Cardiac fibroblast (primary cell): Measurements from ENCODE around the gene SAP30L.

ENCODE experiments used
- DNase-seq, 2 donors: peaks; one replicate each; pipeline versions ENCODE4 v3.0.0 to v3.0.0-alpha.2; 2010; ENCODE audit warnings: low read depth in 2 of 2
- H3K4me3 ChIP-seq, 2 donors: replicated peaks in 1 of 2; 1 replicate in 1 of 2; 2 replicates in 1 of 2; pipeline ENCODE4 v1.5.1; 2011; ENCODE audit warnings: low read depth in 2 of 2, low read length in 2 of 2, mild to moderate bottlenecking in 2 of 2, moderate library complexity in 1 of 2
- TF ChIP-seq, protein P1 (sequence below): IDR thresholded peaks from one replicate; pipeline ENCODE4 v1.5.1; 2011; ENCODE audit warnings: low read depth, mild to moderate bottlenecking, low read length, inconsistent platforms

SAP30L gene, protein sequence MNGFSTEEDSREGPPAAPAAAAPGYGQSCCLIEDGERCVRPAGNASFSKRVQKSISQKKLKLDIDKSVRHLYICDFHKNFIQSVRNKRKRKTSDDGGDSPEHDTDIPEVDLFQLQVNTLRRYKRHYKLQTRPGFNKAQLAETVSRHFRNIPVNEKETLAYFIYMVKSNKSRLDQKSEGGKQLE

DNA sequence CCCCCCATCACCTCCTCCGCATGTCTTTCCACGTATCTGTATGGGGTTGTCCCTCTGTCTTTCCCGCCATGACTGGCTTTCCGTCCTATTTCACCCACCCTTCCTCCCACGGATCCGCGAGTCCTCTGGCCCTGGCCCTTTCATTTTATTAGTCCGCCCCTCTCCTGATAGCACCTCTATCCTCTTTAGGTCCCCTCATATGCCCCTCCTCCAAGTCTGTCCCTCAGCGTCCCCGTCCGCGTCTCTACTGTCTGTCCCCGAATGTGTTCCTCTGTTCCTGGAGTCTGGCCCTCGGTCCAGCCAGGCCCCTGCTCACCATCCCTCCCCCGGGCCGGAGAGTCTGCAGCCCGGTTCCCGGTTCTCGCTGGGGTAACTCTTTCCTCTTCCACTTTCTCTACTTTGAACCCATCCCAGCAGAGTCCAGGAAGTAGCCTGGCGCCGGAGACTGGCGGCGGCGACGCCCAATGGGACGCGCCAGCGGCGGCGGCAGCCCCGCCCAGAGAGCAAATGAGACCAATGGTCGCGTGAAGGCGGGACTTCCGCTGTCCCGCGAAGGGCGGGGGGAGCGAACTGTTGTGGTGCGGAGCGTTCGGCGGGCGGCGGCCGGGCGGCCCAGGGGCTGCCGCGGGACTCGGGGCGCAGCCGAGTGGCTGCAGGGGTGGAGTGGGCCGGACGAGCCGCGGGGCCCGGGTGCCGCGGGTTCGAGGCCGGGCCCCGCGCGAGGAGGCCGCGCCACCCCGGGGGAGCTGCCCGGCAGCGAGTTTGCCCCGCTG lies at the start of gene SAP30L:
SAP30L (plus strand) TSS at position 576 of the 773 bp plus-strand sequence. CDS start 608 bp downstream, outside the sequence.
- DNase-seq = peak; percentile 92 to 96
- H3K4me3 ChIP-seq = peak within 1 kb of the TSS; percentile 74 to 94
- TF ChIP-seq, protein P1, sequence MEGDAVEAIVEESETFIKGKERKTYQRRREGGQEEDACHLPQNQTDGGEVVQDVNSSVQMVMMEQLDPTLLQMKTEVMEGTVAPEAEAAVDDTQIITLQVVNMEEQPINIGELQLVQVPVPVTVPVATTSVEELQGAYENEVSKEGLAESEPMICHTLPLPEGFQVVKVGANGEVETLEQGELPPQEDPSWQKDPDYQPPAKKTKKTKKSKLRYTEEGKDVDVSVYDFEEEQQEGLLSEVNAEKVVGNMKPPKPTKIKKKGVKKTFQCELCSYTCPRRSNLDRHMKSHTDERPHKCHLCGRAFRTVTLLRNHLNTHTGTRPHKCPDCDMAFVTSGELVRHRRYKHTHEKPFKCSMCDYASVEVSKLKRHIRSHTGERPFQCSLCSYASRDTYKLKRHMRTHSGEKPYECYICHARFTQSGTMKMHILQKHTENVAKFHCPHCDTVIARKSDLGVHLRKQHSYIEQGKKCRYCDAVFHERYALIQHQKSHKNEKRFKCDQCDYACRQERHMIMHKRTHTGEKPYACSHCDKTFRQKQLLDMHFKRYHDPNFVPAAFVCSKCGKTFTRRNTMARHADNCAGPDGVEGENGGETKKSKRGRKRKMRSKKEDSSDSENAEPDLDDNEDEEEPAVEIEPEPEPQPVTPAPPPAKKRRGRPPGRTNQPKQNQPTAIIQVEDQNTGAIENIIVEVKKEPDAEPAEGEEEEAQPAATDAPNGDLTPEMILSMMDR = no peak

DNA sequence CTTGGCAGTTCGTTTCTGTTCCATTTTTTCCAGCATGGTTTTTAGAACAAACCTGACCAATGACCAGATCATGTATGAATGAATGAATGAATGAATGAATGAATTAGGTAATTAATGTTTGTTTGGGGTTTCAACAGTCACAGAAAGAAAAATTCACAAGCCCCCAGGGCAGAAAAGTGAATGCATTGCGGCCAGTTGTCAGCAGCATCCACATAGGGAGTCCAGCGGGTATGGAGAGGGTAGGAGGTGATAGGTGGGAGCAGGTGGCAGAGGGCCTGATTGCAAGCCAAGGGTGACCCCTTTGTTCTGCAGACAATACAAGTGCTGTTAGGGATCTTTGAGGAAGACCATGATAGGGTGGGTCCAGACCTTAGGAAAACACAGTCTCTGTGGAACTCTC lies 49.7 kb upstream of the SAP30L start:
- H3K4me3 ChIP-seq = no peak overlapping the region
- TF ChIP-seq, protein P1 = no peak

DNA sequence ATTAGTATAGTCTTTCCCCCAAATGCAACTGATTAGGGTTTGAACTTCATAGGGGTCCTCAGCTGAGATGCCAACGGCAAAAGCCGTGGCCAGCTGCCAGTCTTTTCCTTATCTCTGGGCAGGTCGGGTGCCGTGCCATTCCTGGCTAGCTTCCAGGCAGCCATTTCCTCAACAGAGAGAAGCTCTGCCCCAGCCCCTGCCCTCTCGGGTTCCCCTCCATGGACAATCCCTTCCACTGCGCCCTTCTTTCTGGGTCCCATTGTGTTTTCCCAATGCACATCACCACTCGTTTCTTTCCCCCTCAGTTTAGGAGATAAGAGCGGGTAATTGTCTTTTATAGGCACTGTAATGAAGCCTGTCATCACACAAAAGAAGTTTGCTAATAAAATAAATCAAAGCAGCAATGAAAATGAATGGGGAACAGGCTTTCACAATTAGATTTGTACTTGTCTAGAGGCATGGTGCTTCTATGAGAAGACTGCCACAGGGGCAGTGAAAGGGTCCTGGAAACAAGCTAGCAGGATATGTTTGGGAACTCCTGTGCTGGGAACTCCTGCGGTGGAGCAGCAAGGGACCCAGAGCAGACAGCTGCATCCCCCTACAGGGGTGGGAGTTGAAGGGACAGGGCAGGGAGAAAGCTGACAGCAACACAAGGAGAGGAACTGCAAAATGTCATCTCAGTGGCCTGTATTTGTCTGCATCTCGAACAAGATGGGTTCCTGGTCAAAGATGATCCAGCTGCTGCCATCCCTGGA lies 48.0 kb upstream of the SAP30L start:
- no peak overlapping the region for H3K4me3 ChIP-seq
- TF ChIP-seq, protein P1 = no peak
- no peak for DNase-seq

More for the DNA sequence above, 49.7 kb upstream of the SAP30L start:
- DNase-seq = no peak

DNA sequence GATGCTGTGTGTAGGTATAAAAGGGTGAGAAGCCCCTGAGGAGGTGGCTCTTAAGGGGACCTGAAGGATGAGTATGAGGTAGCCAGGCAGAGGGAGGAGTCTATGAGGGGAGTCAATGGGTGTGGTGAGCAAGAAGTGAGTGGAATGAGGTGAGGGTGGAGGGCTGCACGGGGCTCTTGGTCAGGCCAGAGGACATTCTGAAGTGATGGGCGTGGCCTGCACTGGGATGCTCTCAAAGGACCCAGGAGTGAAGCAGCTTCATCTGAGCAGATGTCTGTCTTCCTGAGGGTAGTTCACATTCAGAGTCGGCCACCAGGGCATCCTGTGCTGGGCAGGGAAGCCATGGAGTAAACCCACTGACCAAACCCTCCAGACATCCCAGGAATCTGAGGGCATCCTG lies 45.1 kb upstream of the SAP30L start:
- H3K4me3 ChIP-seq = no peak overlapping the region
- TF ChIP-seq, protein P1 = no peak
- no peak for DNase-seq

DNA sequence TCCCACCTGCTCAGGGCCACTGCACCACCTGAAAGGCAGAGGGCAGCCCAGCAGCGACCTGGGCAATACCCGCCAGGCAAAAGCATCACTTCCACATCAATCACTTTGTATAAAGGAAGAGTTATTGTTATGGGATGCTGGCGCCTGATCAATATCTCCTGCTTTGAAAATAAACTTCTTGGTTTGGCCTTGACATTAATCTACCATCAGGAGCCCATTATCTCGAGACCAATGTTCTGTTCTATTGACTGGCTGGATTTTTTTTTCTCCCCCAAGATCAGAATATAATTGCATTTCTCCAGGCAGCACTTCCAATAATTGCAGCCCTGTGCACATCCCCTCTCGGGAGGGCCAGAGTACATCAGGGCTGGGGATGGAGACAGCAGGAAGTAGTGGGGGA lies 44.4 kb upstream of the SAP30L start:
- TF ChIP-seq, protein P1 = no peak
- no peak overlapping the region for H3K4me3 ChIP-seq
- DNase-seq = no peak

DNA sequence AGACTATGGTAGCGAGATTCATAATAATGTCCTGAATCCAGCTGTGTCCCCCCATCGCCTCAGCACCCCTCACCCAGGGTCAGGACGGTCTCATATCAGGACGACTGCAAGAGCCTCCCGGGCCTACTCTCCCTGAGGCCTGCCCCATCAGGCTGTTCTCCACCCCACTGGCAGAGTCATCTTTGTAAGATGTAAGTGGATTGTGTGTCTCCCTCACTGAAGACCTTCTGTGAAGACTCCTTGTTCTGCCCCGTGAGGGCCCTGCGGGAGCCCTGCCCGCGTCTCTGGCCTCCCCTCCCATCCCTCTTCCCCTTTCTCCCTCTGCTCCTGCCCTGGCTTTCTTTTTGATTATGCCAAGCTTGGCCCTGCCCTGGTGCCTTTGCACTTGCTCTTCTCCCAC lies 43.9 kb upstream of the SAP30L start:
- TF ChIP-seq, protein P1 = no peak
- H3K4me3 ChIP-seq = no peak overlapping the region
- DNase-seq = no peak
